Keratinocyte (primary cell): ENCODE measurements around the gene LEKR1. TPM values are rescaled to one million over a fixed set of nuclear protein-coding genes. Genes with fewer than 3 reads are reported as not detected.

Experiments
- DNase-seq: peaks from one replicate; pipeline ENCODE4 v3.0.0-alpha.2; 2011; ENCODE audit warnings: low read depth, missing footprints, low spot score
- FAIRE-seq: peaks from 2 replicates; lab custom pipeline; 2011; peaks lifted over from hg19 to GRCh38; lab: Jason Lieb, UNC
- H2AFZ ChIP-seq: 2 replicates; pipeline ENCODE4 v1.6.0; 2012; ENCODE audit warnings: low read length, control low read depth, inconsistent platforms; ENCODE audit not compliant: control insufficient read depth
- H3K27ac ChIP-seq: 2 replicates; pipeline ENCODE4 v1.5.1; 2011; ENCODE audit warnings: low read length; ENCODE audit not compliant: control insufficient read depth, insufficient read depth
- H3K27me3 ChIP-seq: 3 replicates; pipeline ENCODE4 v1.6.0; 2011; ENCODE audit warnings: low read length; ENCODE audit not compliant: control insufficient read depth, insufficient read depth; ENCODE audit errors: extremely low read depth
- H3K36me3 ChIP-seq, 2 experiments: 2 replicates in 1 of 2; 3 replicates in 1 of 2; pipeline ENCODE4 v1.5.1; 2011; ENCODE audit warnings: low read length in 2 of 2, mild to moderate bottlenecking in 1 of 2; ENCODE audit not compliant: control insufficient read depth in 2 of 2, insufficient read depth in 2 of 2; ENCODE audit errors: extremely low read depth in 1 of 2
- H3K4me1 ChIP-seq: 3 replicates; pipeline ENCODE4 v1.5.1; 2011; ENCODE audit warnings: low read length; ENCODE audit not compliant: control insufficient read depth, insufficient read depth; ENCODE audit errors: extremely low read depth
- H3K4me2 ChIP-seq: 3 replicates; pipeline ENCODE4 v1.6.0; 2011; ENCODE audit warnings: low read depth, low read length; ENCODE audit not compliant: control insufficient read depth, insufficient read depth; ENCODE audit errors: extremely low read depth
- H3K4me3 ChIP-seq, 3 experiments: fragments of 200-600 bp in 1 of 3; sonication (generic) in 1 of 3; 2 replicates in 2 of 3; 3 replicates in 1 of 3; pipeline ENCODE4 v1.5.1; 2011 to 2016; ENCODE audit warnings: low read length in 3 of 3, mild to moderate bottlenecking in 3 of 3, control low read depth in 2 of 3, inconsistent platforms in 1 of 3, low read depth in 1 of 3, mixed read lengths in 1 of 3, mixed run types in 1 of 3, moderate library complexity in 1 of 3; ENCODE audit not compliant: control insufficient read depth in 2 of 3, insufficient read depth in 2 of 3; ENCODE audit errors: extremely low read depth in 1 of 3
- H3K79me2 ChIP-seq: 2 replicates; pipeline ENCODE4 v1.6.0; 2012; ENCODE audit warnings: low read length; ENCODE audit not compliant: control insufficient read depth, insufficient read depth
- H3K9ac ChIP-seq: 3 replicates; pipeline ENCODE4 v1.6.0; 2011; ENCODE audit warnings: low read length; ENCODE audit not compliant: control insufficient read depth, insufficient read depth; ENCODE audit errors: extremely low read depth
- H3K9me1 ChIP-seq: 3 replicates; pipeline ENCODE4 v1.6.0; 2011; ENCODE audit warnings: low read length; ENCODE audit not compliant: control insufficient read depth, insufficient read depth; ENCODE audit errors: extremely low read depth
- H3K9me3 ChIP-seq: 2 replicates; pipeline ENCODE4 v1.5.1; 2012; ENCODE audit warnings: low read depth, low read length; ENCODE audit not compliant: control insufficient read depth
- H4K20me1 ChIP-seq: 3 replicates; pipeline ENCODE4 v1.6.0; 2011; ENCODE audit warnings: low read length; ENCODE audit not compliant: control insufficient read depth, insufficient read depth; ENCODE audit errors: extremely low read depth
- EZH2 ChIP-seq: IDR thresholded peaks from one replicate; pipeline ENCODE4 v1.6.1; 2012; ENCODE audit warnings: inconsistent platforms, mild to moderate bottlenecking, low read length, moderate library complexity
- dilution Hi-C: fragments of 300-500 bp; cut with MboI; formaldehyde crosslinking; loops from one replicate; pipeline ENCODE4 v1.7.0; 2020; ENCODE audit warnings: low sequenced_read_pairs; ENCODE audit not compliant: extremely low pct_ligation_motif_present
- polyA minus RNA-seq, 3 experiments: library from RNA; depleted of rRNA, polyadenylated mRNA; stranded (reverse); fragments of >200 nt; gene quantifications; 1 replicate in 1 of 3; 2 replicates in 1 of 3; 3 replicates in 1 of 3; pipeline ENCODE4 v1.2.3, GENCODE V29; 2011
- polyA plus RNA-seq, 5 experiments: library from polyadenylated mRNA; depleted of rRNA in 3 of 5; stranded (reverse) in 3 of 5; stranded (forward) in 1 of 5; unstranded in 1 of 5; fragments of >200 nt; gene quantifications; 1 replicate in 1 of 5; 2 replicates in 3 of 5; 3 replicates in 1 of 5; pipeline versions ENCODE4 v1.2.1 to v1.2.3, GENCODE V29; 2011 to 2012; ENCODE audit warnings: missing spikeins in 2 of 5, low read depth in 1 of 5, low replicate concordance in 1 of 5
- TF ChIP-seq, protein P1 (sequence below), 3 experiments: IDR thresholded peaks in 1 of 3; conservative IDR thresholded peaks in 1 of 3; optimal IDR thresholded peaks in 1 of 3; 2 replicates in 2 of 3; 3 replicates in 1 of 3; pipeline versions ENCODE3 to v1.5.1; 2011; ENCODE audit warnings: low read length in 3 of 3, mild to moderate bottlenecking in 3 of 3, moderate library complexity in 2 of 3, control low read depth in 1 of 3, inconsistent platforms in 1 of 3; ENCODE audit not compliant: insufficient read depth in 2 of 3; ENCODE audit errors: extremely low read depth in 1 of 3

LEKR1 gene
- polyA plus RNA-seq = 0.14 to 0.63 TPM in 2 of 3 replicates, not detected in the other
- polyA plus RNA-seq (2011; ENCODE audit: low read depth) = 0.54 TPM
- polyA plus RNA-seq (2011; cell fraction: cytosol; rRNA removed) = 0.23 and 0.30 TPM in 2 replicates
- 0.12 and 0.36 TPM in 2 replicates for polyA plus RNA-seq (2011; cell fraction: nucleus; rRNA removed)
- 0.16 and 0.70 TPM in 2 replicates for polyA plus RNA-seq (2012; ENCODE audit: low replicate concordance)
- polyA minus RNA-seq = 0.40 to 0.99 TPM in 2 of 3 replicates, not detected in the other
- not detected for polyA minus RNA-seq (2011; cell fraction: cytosol; rRNA and poly(A)+ RNA removed)
- 2.4 and 4.9 TPM in 2 replicates for polyA minus RNA-seq (2011; cell fraction: nucleus; rRNA and poly(A)+ RNA removed)

GRCh38 chr3:156826144-156826895, at the start of gene LEKR1:
LEKR1 (plus strand) TSS chr3:156826353; CDS start chr3:156829330, 2,977 bp downstream.
- dilution Hi-C loops = no loop called here

GRCh38 chr3:156776871-156777270, 49.3 kb upstream of the LEKR1 start:
- H2AFZ ChIP-seq = no peak overlapping the region
- H3K36me3 ChIP-seq = no peaks in the 10 kb centered on the region
- H3K4me1 ChIP-seq = peaks cover 19% of the 10 kb centered on the region
- no peaks in the 10 kb centered on the region for H3K27me3 ChIP-seq
- no peak overlapping the region for H3K4me2 ChIP-seq
- H3K9me1 ChIP-seq = no peaks in the 10 kb centered on the region
- H4K20me1 ChIP-seq = no peaks in the 10 kb centered on the region
- H3K9ac ChIP-seq = no peak overlapping the region
- no peak overlapping the region for H3K4me3 ChIP-seq
- FAIRE-seq (no peak), DNase-seq (no peak)
- dilution Hi-C loops = no loop called here
- TF ChIP-seq EZH2 = no peak
- TF ChIP-seq, protein P1, sequence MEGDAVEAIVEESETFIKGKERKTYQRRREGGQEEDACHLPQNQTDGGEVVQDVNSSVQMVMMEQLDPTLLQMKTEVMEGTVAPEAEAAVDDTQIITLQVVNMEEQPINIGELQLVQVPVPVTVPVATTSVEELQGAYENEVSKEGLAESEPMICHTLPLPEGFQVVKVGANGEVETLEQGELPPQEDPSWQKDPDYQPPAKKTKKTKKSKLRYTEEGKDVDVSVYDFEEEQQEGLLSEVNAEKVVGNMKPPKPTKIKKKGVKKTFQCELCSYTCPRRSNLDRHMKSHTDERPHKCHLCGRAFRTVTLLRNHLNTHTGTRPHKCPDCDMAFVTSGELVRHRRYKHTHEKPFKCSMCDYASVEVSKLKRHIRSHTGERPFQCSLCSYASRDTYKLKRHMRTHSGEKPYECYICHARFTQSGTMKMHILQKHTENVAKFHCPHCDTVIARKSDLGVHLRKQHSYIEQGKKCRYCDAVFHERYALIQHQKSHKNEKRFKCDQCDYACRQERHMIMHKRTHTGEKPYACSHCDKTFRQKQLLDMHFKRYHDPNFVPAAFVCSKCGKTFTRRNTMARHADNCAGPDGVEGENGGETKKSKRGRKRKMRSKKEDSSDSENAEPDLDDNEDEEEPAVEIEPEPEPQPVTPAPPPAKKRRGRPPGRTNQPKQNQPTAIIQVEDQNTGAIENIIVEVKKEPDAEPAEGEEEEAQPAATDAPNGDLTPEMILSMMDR (optimal IDR thresholded peaks at IDR 0.05 in 1 of 3, IDR thresholded peaks at IDR 0.05 in 1 of 3, conservative IDR thresholded peaks at IDR 0.05 in 1 of 3; ENCODE audit: extremely low read depth in 1 of 3, insufficient read depth in 2 of 3, low read length in 3 of 3) = no peak
- H3K27ac ChIP-seq = no peak overlapping the region
- H3K79me2 ChIP-seq = no peaks in the 10 kb centered on the region
- no peaks in the 10 kb centered on the region for H3K9me3 ChIP-seq

More at GRCh38 chr3:156826144-156826895, at the start of gene LEKR1:
- TF ChIP-seq EZH2 = no peak
- TF ChIP-seq, protein P1 (optimal IDR thresholded peaks at IDR 0.05 in 1 of 3, IDR thresholded peaks at IDR 0.05 in 1 of 3, conservative IDR thresholded peaks at IDR 0.05 in 1 of 3; ENCODE audit: extremely low read depth in 1 of 3, insufficient read depth in 2 of 3, low read length in 3 of 3) = no peak
- FAIRE-seq (peak; percentile 85), DNase-seq (peak; percentile 84)
- H3K79me2 ChIP-seq = no peaks in the 10 kb centered on the region
- peak within 1 kb of the TSS; percentile 74 for H2AFZ ChIP-seq
- no peaks in the 10 kb centered on the region for H4K20me1 ChIP-seq
- no peaks in the 10 kb centered on the region for H3K36me3 ChIP-seq
- H3K27ac ChIP-seq = peak within 1 kb of the TSS; percentile 92
- H3K27me3 ChIP-seq = no peaks in the 10 kb centered on the region
- H3K9ac ChIP-seq = peak within 1 kb of the TSS; percentile 93
- H3K4me1 ChIP-seq = peaks cover 13% of the 10 kb centered on the region
- no peaks in the 10 kb centered on the region for H3K9me1 ChIP-seq
- no peaks in the 10 kb centered on the region for H3K9me3 ChIP-seq
- peak within 1 kb of the TSS; percentile 76 for H3K4me2 ChIP-seq
- peak within 1 kb of the TSS; percentile 52 to 70 (median 64) for H3K4me3 ChIP-seq
